Vagina (tissue), 2 donors: ENCODE measurements around the gene CDH4. TPM values are rescaled to one million over a fixed set of nuclear protein-coding genes. Genes with fewer than 3 reads are reported as not detected.

Experiments
- DNase-seq, 2 donors: peaks; one replicate each; pipeline ENCODE4 v3.0.0-alpha.2; 2017; ENCODE audit errors: extremely low spot score in 2 of 2
- H3K27ac ChIP-seq: fragments of 200-600 bp; sonication (generic); one replicate; pipeline ENCODE4 v1.5.1; 2019
- H3K27me3 ChIP-seq: fragments of 200-600 bp; sonication (generic); one replicate; pipeline ENCODE4 v1.5.1; 2019
- H3K36me3 ChIP-seq, 2 donors: fragments of 200-600 bp; sonication (generic); one replicate each; pipeline ENCODE4 v1.5.1; 2017 to 2019
- H3K4me1 ChIP-seq: fragments of 200-600 bp; sonication (generic); one replicate; pipeline ENCODE4 v1.5.1; 2019
- H3K4me3 ChIP-seq, 2 donors: fragments of 200-600 bp; sonication (generic); 1 replicate in 1 of 2; 2 replicates in 1 of 2; pipeline ENCODE4 v1.5.1; 2016 to 2019
- H3K9me3 ChIP-seq: fragments of 200-600 bp; sonication (generic); one replicate; pipeline ENCODE4 v1.5.1; 2019
- CTCF ChIP-seq, 3 experiments: fragments of 450-650 bp in 2 of 3; fragments of 200-600 bp in 1 of 3; sonication (generic) in 1 of 3; IDR thresholded peaks; one replicate each; pipeline ENCODE4 v1.5.1; 2017 to 2019; ENCODE audit warnings: antibody characterized with exemption in 3 of 3, mild to moderate bottlenecking in 2 of 3, moderate library complexity in 2 of 3
- POLR2A ChIP-seq, 2 donors: fragments of 450-650 bp; IDR thresholded peaks; one replicate each; pipeline ENCODE4 v1.6.1; 2017; ENCODE audit warnings: antibody characterized with exemption in 2 of 2, mild to moderate bottlenecking in 2 of 2, moderate library complexity in 2 of 2
- POLR2AphosphoS5 ChIP-seq, 2 donors: sonication (generic); formaldehyde crosslinking; IDR thresholded peaks; one replicate each; pipeline ENCODE4 v1.9.0; 2017; ENCODE audit warnings: antibody characterized with exemption in 2 of 2, mild to moderate bottlenecking in 2 of 2, low read depth in 1 of 2; ENCODE audit not compliant: insufficient read depth in 1 of 2
- intact Hi-C: fragments of 100-400 bp; cut with DNase I; formaldehyde crosslinking; loops from one replicate; pipeline ENCODE4 v1.15.1; 2023
- total RNA-seq: library from RNA; depleted of rRNA; stranded (reverse); fragments of >200 nt; gene quantifications from one replicate; pipeline ENCODE4 v1.2.3, GENCODE V29; 2016

The CDH4 gene
- total RNA-seq, 1 donor from 2014 or later, result 0.25 TPM

- TF ChIP-seq CTCF (IDR thresholded peaks at IDR 0.05), result no peak
- no peak for TF ChIP-seq POLR2A (IDR thresholded peaks at IDR 0.05)
- no peak for TF ChIP-seq POLR2AphosphoS5 (IDR thresholded peaks at IDR 0.05; ENCODE audit: insufficient read depth in 1 of 2, low read depth in 1 of 2)
- intact Hi-C loops, result no loop called here
- no peak overlapping the region for H3K27ac ChIP-seq
- no peaks in the 10 kb centered on the region for H3K27me3 ChIP-seq
- H3K9me3 ChIP-seq, result no peaks in the 10 kb centered on the region
- no peaks in the 10 kb centered on the region for H3K36me3 ChIP-seq
- peaks cover 11% of the 10 kb centered on the region for H3K4me1 ChIP-seq
- no peak overlapping the region for H3K4me3 ChIP-seq
- no peak for DNase-seq
These were observed 187.2 kb downstream of the CDH4 start for GRCh38 chr20:61439251-61439650.

- no peak for DNase-seq
- H3K27me3 ChIP-seq, result no peaks in the 10 kb centered on the region
- no peak overlapping the region for H3K27ac ChIP-seq
- intact Hi-C loops, result no loop called here
- H3K4me1 ChIP-seq, result peaks cover 11% of the 10 kb centered on the region
- H3K9me3 ChIP-seq, result no peaks in the 10 kb centered on the region
- TF ChIP-seq CTCF (IDR thresholded peaks at IDR 0.05), result no peak
- TF ChIP-seq POLR2AphosphoS5 (IDR thresholded peaks at IDR 0.05; ENCODE audit: insufficient read depth in 1 of 2, low read depth in 1 of 2), result no peak
- TF ChIP-seq POLR2A (IDR thresholded peaks at IDR 0.05), result no peak
- no peaks in the 10 kb centered on the region for H3K36me3 ChIP-seq
- no peak overlapping the region for H3K4me3 ChIP-seq
These were observed 188.5 kb downstream of the CDH4 start for GRCh38 chr20:61440548-61441055.

GRCh38 chr20:61441537-61441936, 189.5 kb downstream of the CDH4 start:
- no peak for TF ChIP-seq POLR2AphosphoS5 (IDR thresholded peaks at IDR 0.05; ENCODE audit: insufficient read depth in 1 of 2, low read depth in 1 of 2)
- no peak for TF ChIP-seq CTCF (IDR thresholded peaks at IDR 0.05)
- TF ChIP-seq POLR2A (IDR thresholded peaks at IDR 0.05), result no peak
- H3K4me3 ChIP-seq, result no peak overlapping the region

GRCh38 chr20:61442075-61442670, 190.1 kb downstream of the CDH4 start:
- DNase-seq, result no peak
- intact Hi-C loops, result no loop called here
- no peak for TF ChIP-seq CTCF (IDR thresholded peaks at IDR 0.05)
- no peak for TF ChIP-seq POLR2AphosphoS5 (IDR thresholded peaks at IDR 0.05; ENCODE audit: insufficient read depth in 1 of 2, low read depth in 1 of 2)
- TF ChIP-seq POLR2A (IDR thresholded peaks at IDR 0.05), result no peak
- Histone ChIP-seq H3K27ac (no peak overlapping the region), H3K4me3 (no peak overlapping the region), H3K4me1 (peaks cover 8% of the 10 kb centered on the region), H3K36me3 (no peaks in the 10 kb centered on the region), H3K9me3 (no peaks in the 10 kb centered on the region), H3K27me3 (no peaks in the 10 kb centered on the region)

More at GRCh38 chr20:61441537-61441936, 189.5 kb downstream of the CDH4 start:
- H3K9me3 ChIP-seq, result no peaks in the 10 kb centered on the region
- H3K4me1 ChIP-seq, result peaks cover 11% of the 10 kb centered on the region
- intact Hi-C loops, result no loop called here
- no peaks in the 10 kb centered on the region for H3K27me3 ChIP-seq
- H3K27ac ChIP-seq, result no peak overlapping the region
- DNase-seq, result no peak
- no peaks in the 10 kb centered on the region for H3K36me3 ChIP-seq

GRCh38 chr20:61442718-61443117, 190.7 kb downstream of the CDH4 start:
- no peak overlapping the region for H3K4me3 ChIP-seq

More at GRCh38 chr20:61442718-61443117, 190.7 kb downstream of the CDH4 start:
- TF ChIP-seq CTCF (IDR thresholded peaks at IDR 0.05) (no peak), POLR2A (IDR thresholded peaks at IDR 0.05) (no peak), POLR2AphosphoS5 (IDR thresholded peaks at IDR 0.05; ENCODE audit: insufficient read depth in 1 of 2, low read depth in 1 of 2) (no peak)
- intact Hi-C loops, result no loop called here
- Histone ChIP-seq H3K27me3 (no peaks in the 10 kb centered on the region), H3K4me1 (peaks cover 5% of the 10 kb centered on the region), H3K36me3 (no peaks in the 10 kb centered on the region), H3K27ac (no peak overlapping the region), H3K9me3 (no peaks in the 10 kb centered on the region)
- no peak for DNase-seq
